Activated CD4-positive, CD25-positive, alpha-beta regulatory T cell treated with anti-CD3 and anti-CD28 coated beads, Interleukin-2, amount 50 U/mL, for 24 hours (primary cell): Measurements from ENCODE around the gene DGKB.

Experiments
- ATAC-seq, 2 donors: fragments of 150-1000 bp; cut with Tn5 transposase; one replicate each; pipeline ENCODE4 v1.10.0; 2021; ENCODE audit warnings: mild to moderate bottlenecking in 1 of 2, moderate library complexity in 1 of 2

Gene DGKB

GRCh38 chr7:14271441-14271840 is 631.1 kb downstream of the DGKB start:
- no peak for ATAC-seq

DNA sequence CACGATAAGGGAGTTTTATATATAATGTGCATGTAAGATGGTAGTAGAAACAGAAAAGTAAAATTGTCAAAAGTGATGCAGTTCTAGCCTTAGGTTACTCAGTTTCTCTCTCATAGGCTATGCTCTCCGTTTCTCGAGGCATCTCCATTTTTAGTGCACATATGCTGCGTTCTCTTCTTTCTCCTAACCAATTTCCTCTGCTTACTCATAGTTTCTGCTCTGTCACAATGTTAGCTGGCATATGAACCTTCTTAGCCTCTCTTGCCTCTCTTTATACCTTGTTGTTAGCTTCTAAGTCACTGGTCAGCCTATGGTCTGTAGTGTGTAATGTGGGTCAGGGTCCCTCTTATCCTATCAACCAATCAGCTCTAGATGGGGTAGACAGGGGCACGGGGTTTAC is 632.5 kb downstream of the DGKB start:
- ATAC-seq, result no peak

GRCh38 chr7:14260011-14260410 is 642.5 kb downstream of the DGKB start:
- no peak for ATAC-seq

DNA sequence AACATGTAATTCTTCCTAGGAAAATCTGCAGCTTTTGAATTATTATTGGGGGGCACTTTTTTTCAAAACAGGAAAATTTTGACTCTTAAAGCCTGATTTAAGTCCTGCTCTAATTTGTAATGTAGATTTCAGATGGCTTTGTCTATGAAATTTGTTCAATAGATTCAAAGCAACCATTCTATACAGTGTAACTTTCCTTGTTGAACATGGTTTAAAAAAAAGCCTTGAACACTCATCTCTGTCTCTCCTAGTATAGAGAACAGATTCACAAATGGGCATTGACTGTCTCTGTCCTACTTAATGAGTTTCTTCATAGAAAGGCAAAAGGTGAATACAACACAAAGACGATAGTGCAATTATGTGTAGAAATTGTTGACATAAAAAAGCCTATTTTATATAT is 643.7 kb downstream of the DGKB start:
- no peak for ATAC-seq

GRCh38 chr7:14258441-14258840 is 644.1 kb downstream of the DGKB start:
- ATAC-seq, result no peak

GRCh38 chr7:14252458-14252857 is 650.1 kb downstream of the DGKB start:
- ATAC-seq, result no peak

DNA sequence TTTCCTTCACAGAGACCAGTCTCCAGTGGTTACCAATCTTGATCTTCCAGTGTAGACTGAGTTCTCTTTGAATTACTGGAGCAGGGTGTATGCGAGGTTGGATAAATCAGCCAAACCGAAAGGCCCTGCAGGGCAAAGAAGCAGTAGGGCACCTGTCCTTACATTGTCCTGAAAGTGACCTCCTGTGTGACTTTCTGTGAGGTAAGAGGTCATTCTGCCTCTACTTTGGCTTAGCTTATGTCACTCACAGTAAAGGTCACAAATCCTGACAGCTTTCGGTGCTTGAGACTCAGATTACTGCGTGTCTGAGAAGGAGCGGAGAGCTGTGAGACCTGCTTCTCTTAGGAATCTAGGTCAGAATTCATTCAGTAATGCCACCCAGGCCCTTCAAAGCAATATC is 660.4 kb downstream of the DGKB start:
- ATAC-seq, result no peak

DNA sequence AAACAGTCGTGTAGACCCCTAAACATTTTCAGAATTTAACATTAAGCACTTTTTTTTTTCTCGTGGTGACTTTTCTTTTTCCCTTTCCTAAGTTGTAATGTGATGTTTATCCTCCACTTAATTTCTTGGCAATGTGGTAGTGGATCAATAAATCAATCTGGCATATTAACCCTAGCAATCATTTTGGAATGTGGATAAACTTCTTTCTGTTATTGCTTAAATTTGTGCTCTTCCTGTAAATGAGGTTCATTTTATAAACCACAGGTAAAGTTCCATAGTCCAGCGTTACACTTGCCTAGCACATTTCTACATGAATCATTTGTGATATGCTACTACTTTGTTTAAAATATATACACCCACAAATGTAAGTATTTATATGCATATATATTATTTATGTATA is 665.7 kb downstream of the DGKB start:
- ATAC-seq, result no peak

DNA sequence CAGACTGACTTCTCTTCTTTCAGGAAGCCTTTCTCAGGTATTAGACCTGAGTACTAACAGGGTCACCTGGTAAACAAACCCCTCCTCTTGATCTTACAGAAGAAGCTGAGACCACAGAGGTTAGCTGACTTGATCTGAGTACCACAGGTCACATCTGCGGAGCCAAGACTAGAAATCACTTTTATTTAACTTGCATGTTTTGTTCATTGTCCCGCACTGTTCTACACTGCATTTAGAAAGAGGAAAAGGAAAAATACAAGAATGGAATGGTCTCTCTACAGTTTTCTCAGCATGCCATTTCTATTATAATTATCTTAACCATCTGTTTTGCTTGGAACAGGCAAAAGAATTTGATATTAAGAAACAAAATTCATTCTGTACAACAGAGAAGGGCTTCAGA is 667.5 kb downstream of the DGKB start:
- ATAC-seq, result no peak

DNA sequence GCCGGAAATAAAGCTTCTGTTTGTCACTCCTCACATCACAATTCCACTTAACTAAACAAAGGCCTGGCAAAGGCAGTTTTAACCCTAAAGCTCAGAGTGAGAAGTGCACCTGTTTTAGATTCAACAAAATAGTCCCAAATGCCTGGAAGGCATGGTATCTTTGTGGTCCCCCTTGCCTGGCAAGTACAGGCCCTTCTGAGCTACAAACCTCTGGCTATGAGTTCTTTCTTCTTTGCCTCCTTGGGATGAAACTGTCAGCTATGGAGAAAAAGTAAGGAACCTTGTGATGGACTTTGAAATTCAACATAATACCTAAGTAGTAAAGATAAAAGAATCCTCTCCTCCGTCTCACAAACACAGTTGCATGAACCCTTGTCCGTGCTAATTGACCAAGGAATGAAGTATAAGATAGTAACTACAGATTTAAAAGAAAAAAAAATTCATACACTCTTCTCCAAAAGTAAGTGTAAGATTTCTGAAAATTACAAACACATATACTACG is 668.6 kb downstream of the DGKB start:
- no peak for ATAC-seq

DNA sequence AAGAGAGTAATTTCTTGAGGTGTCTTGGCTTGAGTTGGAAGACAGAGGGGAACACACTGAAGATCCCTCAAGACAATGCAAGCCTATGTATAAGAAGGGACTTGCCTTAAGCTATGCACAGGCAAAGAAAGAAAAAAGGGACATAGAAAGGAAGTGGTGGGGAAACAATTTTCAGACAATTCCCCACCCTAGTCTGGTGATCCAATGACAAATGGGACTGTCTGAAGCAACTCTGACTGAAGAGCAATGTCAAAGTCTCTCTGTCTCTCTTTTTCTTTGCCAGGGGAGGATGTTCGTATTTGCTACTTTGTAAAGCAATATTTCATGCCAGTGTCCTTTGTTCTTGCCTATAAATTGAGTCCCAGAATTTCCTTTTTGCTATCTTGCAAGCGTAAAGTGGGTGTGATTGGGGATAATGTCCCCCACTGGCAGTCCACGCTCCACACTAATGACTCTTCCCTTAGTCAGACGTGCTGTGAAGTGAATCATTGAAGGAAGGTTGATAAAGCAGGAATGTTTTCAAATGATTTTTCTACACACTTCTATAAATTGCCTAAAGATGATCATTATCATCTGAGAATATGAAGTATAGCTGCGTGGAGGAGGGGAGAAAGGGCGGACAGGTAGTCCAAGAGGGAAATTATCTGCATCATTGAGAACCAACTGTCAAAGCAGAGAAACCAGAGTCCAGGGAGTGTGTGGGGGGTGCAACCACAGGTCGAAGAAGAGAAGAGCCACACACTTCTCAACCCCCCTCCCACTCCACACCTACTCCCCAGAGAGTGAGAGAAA is 669.3 kb downstream of the DGKB start:
- ATAC-seq, result no peak

GRCh38 chr7:14229047-14229446 is 673.5 kb downstream of the DGKB start:
- ATAC-seq, result no peak

DNA sequence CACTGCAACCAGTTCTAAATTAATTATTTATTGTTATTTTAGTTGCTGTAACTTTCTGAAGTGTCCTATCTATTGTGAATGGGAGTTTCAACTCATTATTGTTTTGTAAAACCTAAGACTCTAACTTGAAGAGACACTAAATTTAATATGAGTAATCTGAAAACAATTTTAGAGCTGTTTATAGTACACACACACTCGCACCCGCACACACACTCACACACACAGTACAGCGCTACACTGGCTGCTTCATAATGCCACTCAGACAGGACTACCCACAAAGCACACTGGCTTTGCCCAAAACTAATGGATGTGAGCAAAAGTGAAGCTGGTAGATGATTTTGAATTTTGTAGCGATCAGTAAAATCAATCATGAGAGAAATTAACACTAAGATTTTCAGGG is 674.2 kb downstream of the DGKB start:
- ATAC-seq, result no peak

GRCh38 chr7:14226126-14226525 is 676.4 kb downstream of the DGKB start:
- ATAC-seq, result no peak

DNA sequence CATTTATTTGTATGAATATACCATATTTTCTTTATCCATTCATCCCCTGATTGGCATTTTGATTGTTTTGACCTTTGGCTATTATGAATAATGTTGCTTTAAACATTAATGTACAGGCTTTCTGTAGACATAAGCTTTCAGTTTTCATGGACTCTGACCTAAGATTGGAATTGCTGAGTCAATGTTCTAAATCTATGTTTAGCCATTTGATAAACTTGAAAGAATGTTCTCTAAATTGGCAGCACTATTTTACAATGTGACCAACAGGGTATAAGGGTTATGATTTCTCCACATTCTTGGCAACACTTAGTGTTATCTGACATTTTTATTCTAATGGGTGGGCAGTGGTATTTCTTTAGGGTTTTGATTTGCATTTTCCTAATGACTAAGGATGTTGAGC is 683.4 kb downstream of the DGKB start:
- no peak for ATAC-seq

DNA sequence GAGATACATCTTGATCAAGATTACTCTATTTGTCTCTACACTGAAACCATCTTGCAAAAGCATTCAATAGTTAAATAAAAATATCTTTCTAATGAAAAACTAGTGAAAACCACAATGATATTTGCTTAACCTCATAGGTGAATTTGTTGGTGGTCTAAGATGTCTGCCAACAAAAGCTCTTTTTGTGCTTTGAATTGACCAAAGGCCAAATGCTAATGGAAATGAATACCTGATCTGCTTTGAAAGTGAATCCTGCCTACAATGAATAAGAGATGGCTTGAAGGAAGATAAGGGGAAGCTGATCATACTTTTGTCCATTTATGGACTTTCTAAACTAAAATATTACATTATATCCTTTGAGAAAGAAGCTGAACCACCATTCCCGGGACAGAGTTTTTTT is 684.2 kb downstream of the DGKB start:
- no peak for ATAC-seq

DNA sequence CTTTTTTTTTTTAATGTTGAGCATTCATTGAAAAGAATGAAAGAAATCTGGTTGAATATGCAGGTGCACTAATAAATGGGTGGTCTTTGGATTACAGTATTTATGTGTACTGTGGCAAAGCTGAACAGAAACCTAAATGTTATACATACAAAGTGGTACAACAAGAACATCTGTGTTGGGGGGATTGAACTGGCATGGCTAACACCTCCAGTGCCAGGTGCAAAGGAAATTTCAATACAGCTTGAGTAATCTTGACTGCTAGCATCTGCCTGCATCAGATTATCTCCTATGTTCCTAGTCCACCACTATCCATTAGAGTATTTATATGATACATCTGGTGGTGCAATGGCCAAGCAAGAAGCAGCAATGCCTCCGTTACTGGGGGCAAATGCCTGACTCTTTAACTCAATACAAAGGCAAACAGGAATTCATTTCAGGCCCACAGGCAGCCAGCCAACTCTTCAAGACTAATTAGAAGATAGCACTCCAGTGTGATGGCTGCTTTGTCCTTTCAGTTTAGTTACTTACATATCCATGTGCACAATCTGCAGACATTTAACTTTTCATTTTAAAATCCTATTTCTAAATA is 692.6 kb downstream of the DGKB start:
- no peak for ATAC-seq

- no peak for ATAC-seq
These were observed 694.8 kb downstream of the DGKB start for GRCh38 chr7:14207711-14208110.

DNA sequence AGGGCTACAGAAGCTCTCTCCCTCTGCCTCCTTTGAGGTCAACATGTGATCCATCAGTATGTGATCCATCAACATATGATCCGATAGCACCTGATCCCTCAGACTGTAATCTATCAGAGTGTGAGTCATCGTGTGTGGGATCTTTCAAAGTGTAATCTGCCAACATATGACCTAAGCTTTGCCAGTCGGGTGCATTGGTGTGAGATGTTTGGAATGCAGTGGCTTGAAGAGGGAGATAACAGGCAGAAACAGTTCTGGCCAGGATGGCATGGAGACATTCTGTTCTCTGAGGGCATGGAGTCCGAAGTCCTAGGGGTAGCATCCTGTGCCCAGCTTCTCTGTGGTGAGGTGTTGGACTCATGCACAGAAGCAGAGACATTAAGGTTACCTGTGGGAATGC is 695.4 kb downstream of the DGKB start:
- no peak for ATAC-seq

DNA sequence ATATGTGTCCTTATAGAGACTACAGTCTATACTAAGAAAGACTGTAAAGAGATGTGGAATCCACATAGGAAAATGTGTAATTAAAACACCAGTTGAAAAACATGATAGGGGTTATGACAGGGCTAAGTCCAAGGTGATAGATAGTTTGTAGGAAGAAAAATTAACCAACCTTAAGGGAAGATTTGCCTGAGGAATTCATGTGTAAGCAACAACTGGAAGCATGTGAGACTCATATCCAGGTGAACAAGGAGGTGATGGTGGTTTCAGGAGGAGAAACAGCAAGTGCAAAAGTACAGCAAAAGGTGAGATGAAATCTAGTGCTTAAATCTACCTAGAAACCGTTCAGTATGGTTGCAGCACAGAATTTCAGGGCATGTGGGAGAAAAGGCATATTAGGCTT is 696.4 kb downstream of the DGKB start:
- ATAC-seq, result no peak

DNA sequence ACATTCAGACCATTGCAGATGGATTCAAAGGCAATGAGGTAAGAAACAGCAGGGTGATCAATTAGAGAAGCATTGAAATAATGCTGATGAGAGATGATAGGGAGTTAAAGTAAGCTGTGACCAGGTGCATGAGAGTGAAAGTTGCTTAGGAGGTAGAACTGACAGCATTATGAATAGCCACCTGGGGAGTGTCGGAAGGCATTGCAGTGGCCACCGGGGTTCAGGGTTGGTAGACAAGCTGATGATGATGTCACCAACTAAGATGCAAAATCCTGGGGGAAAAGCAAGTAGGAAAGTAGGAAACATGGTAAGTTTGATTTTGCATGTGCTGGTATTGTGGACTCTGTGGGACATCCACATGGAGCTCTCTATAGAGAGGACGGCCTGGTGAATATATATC is 701.2 kb downstream of the DGKB start:
- no peak for ATAC-seq

DNA sequence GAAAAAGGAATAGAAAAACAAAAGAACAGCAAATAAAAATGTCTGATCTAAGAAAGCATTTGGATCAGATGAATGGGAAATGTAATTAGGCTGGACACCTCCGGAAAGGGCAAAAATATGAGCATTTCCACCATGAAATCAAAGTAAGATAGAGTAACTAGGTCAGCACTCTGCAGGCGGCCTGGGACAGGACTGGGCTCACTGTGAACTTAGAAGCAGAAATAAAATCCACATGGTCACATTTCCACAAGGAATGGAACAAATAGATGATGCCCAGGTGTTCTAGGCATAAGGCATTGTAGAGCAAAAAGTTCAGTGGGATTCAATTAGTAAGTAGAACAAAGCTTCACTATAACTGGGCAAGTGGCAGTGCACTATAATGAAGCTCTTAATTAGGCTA is 703.2 kb downstream of the DGKB start:
- no peak for ATAC-seq

- ATAC-seq, result no peak
These were observed 705.3 kb downstream of the DGKB start for GRCh38 chr7:14197280-14197679.

DNA sequence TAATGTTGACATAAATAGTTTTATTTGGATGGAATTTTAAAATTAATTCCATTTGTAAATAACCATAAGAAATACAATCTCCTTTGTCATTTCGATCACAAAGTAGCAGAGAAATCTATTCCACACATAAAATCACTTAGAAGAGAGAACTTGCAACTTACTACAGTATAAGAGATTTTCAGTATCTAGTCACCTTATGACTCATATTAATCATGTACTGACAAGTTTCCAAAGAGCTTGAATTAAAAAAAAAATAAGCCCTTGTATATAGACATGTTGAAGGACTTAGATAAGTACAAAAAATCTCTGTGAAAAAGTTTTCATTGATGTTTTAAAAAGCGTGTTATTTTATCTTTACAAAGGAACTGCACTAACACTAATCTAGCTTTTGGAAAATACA is 706.0 kb downstream of the DGKB start:
- no peak for ATAC-seq

- no peak for ATAC-seq
These were observed 706.7 kb downstream of the DGKB start for GRCh38 chr7:14195871-14196270.
